NT2/D1 (cell line): Measurements from ENCODE around the gene CLCA2.

Experiments
- SUZ12 ChIP-seq: IDR thresholded peaks from 2 replicates; pipeline ENCODE4 v1.6.1; 2011; ENCODE audit not compliant: insufficient read length, insufficient read depth; ENCODE audit errors: extremely low read depth
- YY1 ChIP-seq: IDR thresholded peaks from 2 replicates; pipeline ENCODE4 v1.6.1; 2011; ENCODE audit not compliant: insufficient read length, insufficient read depth

GRCh38 chr1:86470859-86471258 is 46.9 kb downstream of the CLCA2 start:
- TF ChIP-seq SUZ12: no peak
- TF ChIP-seq YY1: no peak
